ENCODE data around the gene ATP6V0A4.

GRCh38 chr7:138665669-138666140 is 132.3 kb downstream of the ATP6V0A4 start:
- TF ChIP-seq NFIC (IDR thresholded peaks at IDR 0.05): no peak
- TF ChIP-seq, protein P1, sequence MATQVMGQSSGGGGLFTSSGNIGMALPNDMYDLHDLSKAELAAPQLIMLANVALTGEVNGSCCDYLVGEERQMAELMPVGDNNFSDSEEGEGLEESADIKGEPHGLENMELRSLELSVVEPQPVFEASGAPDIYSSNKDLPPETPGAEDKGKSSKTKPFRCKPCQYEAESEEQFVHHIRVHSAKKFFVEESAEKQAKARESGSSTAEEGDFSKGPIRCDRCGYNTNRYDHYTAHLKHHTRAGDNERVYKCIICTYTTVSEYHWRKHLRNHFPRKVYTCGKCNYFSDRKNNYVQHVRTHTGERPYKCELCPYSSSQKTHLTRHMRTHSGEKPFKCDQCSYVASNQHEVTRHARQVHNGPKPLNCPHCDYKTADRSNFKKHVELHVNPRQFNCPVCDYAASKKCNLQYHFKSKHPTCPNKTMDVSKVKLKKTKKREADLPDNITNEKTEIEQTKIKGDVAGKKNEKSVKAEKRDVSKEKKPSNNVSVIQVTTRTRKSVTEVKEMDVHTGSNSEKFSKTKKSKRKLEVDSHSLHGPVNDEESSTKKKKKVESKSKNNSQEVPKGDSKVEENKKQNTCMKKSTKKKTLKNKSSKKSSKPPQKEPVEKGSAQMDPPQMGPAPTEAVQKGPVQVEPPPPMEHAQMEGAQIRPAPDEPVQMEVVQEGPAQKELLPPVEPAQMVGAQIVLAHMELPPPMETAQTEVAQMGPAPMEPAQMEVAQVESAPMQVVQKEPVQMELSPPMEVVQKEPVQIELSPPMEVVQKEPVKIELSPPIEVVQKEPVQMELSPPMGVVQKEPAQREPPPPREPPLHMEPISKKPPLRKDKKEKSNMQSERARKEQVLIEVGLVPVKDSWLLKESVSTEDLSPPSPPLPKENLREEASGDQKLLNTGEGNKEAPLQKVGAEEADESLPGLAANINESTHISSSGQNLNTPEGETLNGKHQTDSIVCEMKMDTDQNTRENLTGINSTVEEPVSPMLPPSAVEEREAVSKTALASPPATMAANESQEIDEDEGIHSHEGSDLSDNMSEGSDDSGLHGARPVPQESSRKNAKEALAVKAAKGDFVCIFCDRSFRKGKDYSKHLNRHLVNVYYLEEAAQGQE (IDR thresholded peaks at IDR 0.05; ENCODE audit: low read depth): no peak
- no peak for TF ChIP-seq CEBPB (IDR thresholded peaks at IDR 0.05)
- no peak for TF ChIP-seq RAD21 (IDR thresholded peaks at IDR 0.05; ENCODE audit: low read depth)
- TF ChIP-seq FOXM1 (IDR thresholded peaks at IDR 0.05; ENCODE audit: borderline replicate concordance, low read depth): no peak
- TF ChIP-seq CREB1 (IDR thresholded peaks at IDR 0.05; ENCODE audit: low read depth): no peak
- no peak for TF ChIP-seq USF1 (IDR thresholded peaks at IDR 0.05)
- TF ChIP-seq ZBTB7A (IDR thresholded peaks at IDR 0.05; ENCODE audit: low read depth): no peak
- TF ChIP-seq EP300 (IDR thresholded peaks at IDR 0.05; ENCODE audit: borderline replicate concordance): no peak
- no peak for TF ChIP-seq MAX (IDR thresholded peaks at IDR 0.05)
- no peak for TF ChIP-seq TCF12 (IDR thresholded peaks at IDR 0.05; ENCODE audit: low read depth)
- no peak for TF ChIP-seq YY1 (IDR thresholded peaks at IDR 0.05; ENCODE audit: low read depth)
- no peak for TF ChIP-seq EGR1 (IDR thresholded peaks at IDR 0.05)
- no peak for TF ChIP-seq TAF1 (IDR thresholded peaks at IDR 0.05; ENCODE audit: low read depth)
